Subcutaneous abdominal adipose tissue (tissue), 5 donors: ENCODE data around the gene ZNF148.

Source experiments
- H3K27ac ChIP-seq: one replicate; pipeline ENCODE4 v1.7.0; 2013; ENCODE audit warnings: low read depth, mild to moderate bottlenecking, inconsistent platforms, low read length, moderate library complexity
- H3K27me3 ChIP-seq, 5 donors: one replicate each; pipeline ENCODE4 v1.7.0; 2013; ENCODE audit warnings: low read length in 5 of 5, inconsistent platforms in 1 of 5; ENCODE audit not compliant: control insufficient read depth in 5 of 5, insufficient read depth in 4 of 5
- H3K36me3 ChIP-seq, 5 donors: one replicate each; pipeline ENCODE4 v1.7.0; 2013; ENCODE audit warnings: low read length in 5 of 5; ENCODE audit not compliant: control insufficient read depth in 5 of 5, insufficient read depth in 5 of 5
- H3K4me1 ChIP-seq, 5 donors: one replicate each; pipeline ENCODE4 v1.7.0; 2013; ENCODE audit warnings: low read length in 5 of 5, mild to moderate bottlenecking in 3 of 5, moderate library complexity in 1 of 5; ENCODE audit not compliant: control insufficient read depth in 5 of 5, insufficient read depth in 5 of 5
- H3K4me3 ChIP-seq, 5 donors: one replicate each; pipeline ENCODE4 v1.7.0; 2013; ENCODE audit warnings: low read length in 5 of 5, low read depth in 1 of 5
- H3K9ac ChIP-seq, 5 donors: one replicate each; pipeline ENCODE4 v1.7.0; 2013; ENCODE audit warnings: low read length in 5 of 5, mild to moderate bottlenecking in 4 of 5, moderate library complexity in 3 of 5
- H3K9me3 ChIP-seq, 5 donors: one replicate each; pipeline ENCODE4 v1.7.0; 2013; ENCODE audit warnings: low read length in 5 of 5; ENCODE audit not compliant: control insufficient read depth in 5 of 5
- donor health status: healthy.
- donor health status: healthy.
- donor health status: healthy.
- donor health status: healthy.
- donor health status: healthy.

The ZNF148 gene

GRCh38 chr3:125271127-125271526 lies 104.0 kb downstream of the ZNF148 start:
- Histone ChIP-seq H3K9me3 (no peaks in the 10 kb centered on the region), H3K4me1 (no peaks in the 10 kb centered on the region), H3K27me3 (no peaks in the 10 kb centered on the region), H3K9ac (no peak overlapping the region), H3K36me3 (peaks cover 3 to 17% (median 10%) of the 10 kb centered on the region in 5 donors), H3K27ac (no peak overlapping the region), H3K4me3 (no peak overlapping the region)

- H3K27me3 ChIP-seq = no peaks in the 10 kb centered on the region
- no peak overlapping the region for H3K9ac ChIP-seq
- H3K36me3 ChIP-seq = peaks cover 4 to 15% (median 9%) of the 10 kb centered on the region in 5 donors
- no peaks in the 10 kb centered on the region for H3K9me3 ChIP-seq
- peaks cover 0 to 1% (median 0%) of the 10 kb centered on the region in 5 donors for H3K4me1 ChIP-seq
- no peak overlapping the region for H3K4me3 ChIP-seq
- H3K27ac ChIP-seq = no peak overlapping the region
Measured at GRCh38 chr3:125267460-125267859, 107.7 kb downstream of the ZNF148 start.

GRCh38 chr3:125266971-125267370 lies 108.2 kb downstream of the ZNF148 start:
- H3K4me3 ChIP-seq = no peak overlapping the region
- no peak overlapping the region for H3K27ac ChIP-seq
- peaks cover 0 to 5% (median 0%) of the 10 kb centered on the region in 5 donors for H3K4me1 ChIP-seq
- H3K9me3 ChIP-seq = no peaks in the 10 kb centered on the region
- no peak overlapping the region for H3K9ac ChIP-seq
- H3K36me3 ChIP-seq = peaks cover 4 to 14% (median 7%) of the 10 kb centered on the region in 5 donors
- no peaks in the 10 kb centered on the region for H3K27me3 ChIP-seq

GRCh38 chr3:125262161-125262560 lies 113.0 kb downstream of the ZNF148 start:
- H3K27me3 ChIP-seq = no peaks in the 10 kb centered on the region
- no peak overlapping the region for H3K27ac ChIP-seq
- H3K4me3 ChIP-seq = no peak overlapping the region
- H3K4me1 ChIP-seq = peaks cover 0 to 6% (median 0%) of the 10 kb centered on the region in 5 donors
- peaks cover 0 to 4% (median 4%) of the 10 kb centered on the region in 5 donors for H3K36me3 ChIP-seq
- no peak overlapping the region for H3K9ac ChIP-seq
- no peaks in the 10 kb centered on the region for H3K9me3 ChIP-seq

- no peaks in the 10 kb centered on the region for H3K27me3 ChIP-seq
- no peak overlapping the region for H3K9ac ChIP-seq
- peaks cover 0 to 6% (median 0%) of the 10 kb centered on the region in 5 donors for H3K4me1 ChIP-seq
- H3K27ac ChIP-seq = no peak overlapping the region
- no peak overlapping the region for H3K4me3 ChIP-seq
- H3K9me3 ChIP-seq = peaks cover 0 to 4% (median 0%) of the 10 kb centered on the region in 5 donors
- H3K36me3 ChIP-seq = peaks cover 0 to 4% (median 4%) of the 10 kb centered on the region in 5 donors
Measured at GRCh38 chr3:125261031-125261430, 114.1 kb downstream of the ZNF148 start.

GRCh38 chr3:125260158-125260557 lies 115.0 kb downstream of the ZNF148 start:
- Histone ChIP-seq H3K9me3 (peaks cover 0 to 4% (median 0%) of the 10 kb centered on the region in 5 donors), H3K36me3 (peaks cover 0 to 4% (median 4%) of the 10 kb centered on the region in 5 donors), H3K9ac (no peak overlapping the region)

GRCh38 chr3:125257536-125257935 lies 117.6 kb downstream of the ZNF148 start:
- Histone ChIP-seq H3K27ac (no peak overlapping the region), H3K36me3 (peaks cover 0 to 4% (median 2%) of the 10 kb centered on the region in 5 donors)

More at GRCh38 chr3:125260158-125260557, 115.0 kb downstream of the ZNF148 start:
- Histone ChIP-seq H3K4me1 (peaks cover 0 to 6% (median 0%) of the 10 kb centered on the region in 5 donors), H3K4me3 (no peak overlapping the region), H3K27ac (no peak overlapping the region), H3K27me3 (no peaks in the 10 kb centered on the region)

GRCh38 chr3:125256675-125257074 lies 118.5 kb downstream of the ZNF148 start:
- H3K9me3 ChIP-seq = peaks cover 0 to 4% (median 0%) of the 10 kb centered on the region in 5 donors
- no peak overlapping the region for H3K4me3 ChIP-seq
- no peaks in the 10 kb centered on the region for H3K27me3 ChIP-seq
- peaks cover 2 to 7% (median 3%) of the 10 kb centered on the region in 5 donors for H3K36me3 ChIP-seq
- H3K9ac ChIP-seq = no peak overlapping the region
- H3K4me1 ChIP-seq = no peaks in the 10 kb centered on the region
- no peak overlapping the region for H3K27ac ChIP-seq

More at GRCh38 chr3:125257536-125257935, 117.6 kb downstream of the ZNF148 start:
- H3K9me3 ChIP-seq = peaks cover 0 to 4% (median 0%) of the 10 kb centered on the region in 5 donors
- no peak overlapping the region for H3K4me3 ChIP-seq
- H3K27me3 ChIP-seq = no peaks in the 10 kb centered on the region
- H3K9ac ChIP-seq = no peak overlapping the region
- H3K4me1 ChIP-seq = peaks cover 0 to 6% (median 0%) of the 10 kb centered on the region in 5 donors

GRCh38 chr3:125250973-125251372 lies 124.2 kb downstream of the ZNF148 start:
- H3K9ac ChIP-seq = no peak overlapping the region
- H3K36me3 ChIP-seq = peaks cover 4 to 16% (median 4%) of the 10 kb centered on the region in 5 donors
- no peaks in the 10 kb centered on the region for H3K9me3 ChIP-seq
- no peaks in the 10 kb centered on the region for H3K27me3 ChIP-seq
- no peak overlapping the region for H3K4me3 ChIP-seq
- peaks cover 0 to 2% (median 0%) of the 10 kb centered on the region in 5 donors for H3K4me1 ChIP-seq
- no peak overlapping the region for H3K27ac ChIP-seq

GRCh38 chr3:125246237-125246636 lies 128.9 kb downstream of the ZNF148 start:
- no peak overlapping the region for H3K4me3 ChIP-seq
- H3K36me3 ChIP-seq = peaks cover 0 to 15% (median 4%) of the 10 kb centered on the region in 5 donors
- H3K4me1 ChIP-seq = peaks cover 0 to 2% (median 0%) of the 10 kb centered on the region in 5 donors
- no peaks in the 10 kb centered on the region for H3K9me3 ChIP-seq
- no peak overlapping the region for H3K9ac ChIP-seq
- H3K27me3 ChIP-seq = no peaks in the 10 kb centered on the region
- H3K27ac ChIP-seq = no peak overlapping the region
